ENCODE results near the gene LRRC18.

- no peak for TF ChIP-seq EZH2 (IDR thresholded peaks at IDR 0.05; ENCODE audit: borderline replicate concordance, low read length)
- TF ChIP-seq, protein P1, sequence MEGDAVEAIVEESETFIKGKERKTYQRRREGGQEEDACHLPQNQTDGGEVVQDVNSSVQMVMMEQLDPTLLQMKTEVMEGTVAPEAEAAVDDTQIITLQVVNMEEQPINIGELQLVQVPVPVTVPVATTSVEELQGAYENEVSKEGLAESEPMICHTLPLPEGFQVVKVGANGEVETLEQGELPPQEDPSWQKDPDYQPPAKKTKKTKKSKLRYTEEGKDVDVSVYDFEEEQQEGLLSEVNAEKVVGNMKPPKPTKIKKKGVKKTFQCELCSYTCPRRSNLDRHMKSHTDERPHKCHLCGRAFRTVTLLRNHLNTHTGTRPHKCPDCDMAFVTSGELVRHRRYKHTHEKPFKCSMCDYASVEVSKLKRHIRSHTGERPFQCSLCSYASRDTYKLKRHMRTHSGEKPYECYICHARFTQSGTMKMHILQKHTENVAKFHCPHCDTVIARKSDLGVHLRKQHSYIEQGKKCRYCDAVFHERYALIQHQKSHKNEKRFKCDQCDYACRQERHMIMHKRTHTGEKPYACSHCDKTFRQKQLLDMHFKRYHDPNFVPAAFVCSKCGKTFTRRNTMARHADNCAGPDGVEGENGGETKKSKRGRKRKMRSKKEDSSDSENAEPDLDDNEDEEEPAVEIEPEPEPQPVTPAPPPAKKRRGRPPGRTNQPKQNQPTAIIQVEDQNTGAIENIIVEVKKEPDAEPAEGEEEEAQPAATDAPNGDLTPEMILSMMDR (IDR thresholded peaks at IDR 0.05; ENCODE audit: low read length), result no peak
Measured at GRCh38 chr10:48938281-48938680, 1.4 kb downstream of the LRRC18 start.

Measured in OCI-LY1 (cell line).